Measurements from ENCODE around the gene PDE6G.

DNA sequence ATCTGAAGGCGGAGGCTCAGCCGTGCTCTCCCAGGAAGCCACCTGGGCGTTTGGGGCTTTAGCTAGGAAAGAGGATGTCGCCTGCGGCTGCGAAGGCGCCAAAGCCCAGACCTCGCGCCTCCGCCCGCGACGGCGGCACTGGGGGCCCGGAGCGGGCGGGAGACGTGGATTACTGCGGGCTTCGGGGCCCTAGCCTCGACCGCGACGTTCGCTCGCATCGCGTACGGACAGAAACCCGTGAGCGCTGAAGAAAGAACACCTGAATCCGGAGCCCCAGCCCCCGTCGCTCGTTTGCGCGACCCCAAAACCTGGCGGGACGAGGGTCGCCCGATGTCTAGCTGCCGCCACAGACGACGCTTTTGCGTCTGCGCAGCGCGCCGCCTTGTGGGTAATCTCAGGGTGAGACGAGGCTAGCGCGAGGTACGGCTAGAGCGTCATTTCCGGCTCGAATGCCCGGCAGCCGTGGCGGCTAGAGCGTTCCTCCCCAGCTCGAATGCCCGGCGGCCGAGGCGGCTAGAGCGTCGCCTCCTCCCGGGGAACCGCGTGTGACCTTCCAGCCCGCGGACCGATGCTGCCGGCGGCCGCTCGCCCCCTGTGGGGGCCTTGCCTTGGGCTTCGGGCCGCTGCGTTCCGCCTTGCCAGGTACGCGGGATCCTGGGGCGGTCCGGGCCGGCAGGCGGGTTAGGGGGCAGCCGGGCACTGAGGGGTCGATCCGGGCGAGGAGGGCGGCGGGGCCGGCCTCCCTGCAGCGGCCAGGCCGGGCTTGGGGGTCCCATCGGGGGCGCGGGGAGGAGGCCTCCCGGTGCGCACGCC lies 46.8 kb upstream of the PDE6G start, which contains the start of gene MRPL12:
- TF ChIP-seq EZH2 (IDR thresholded peaks at IDR 0.05; ENCODE audit: borderline replicate concordance, insufficient read depth, low read depth, low read length, poor library complexity, severe bottlenecking): no peak
- TF ChIP-seq, protein P1, sequence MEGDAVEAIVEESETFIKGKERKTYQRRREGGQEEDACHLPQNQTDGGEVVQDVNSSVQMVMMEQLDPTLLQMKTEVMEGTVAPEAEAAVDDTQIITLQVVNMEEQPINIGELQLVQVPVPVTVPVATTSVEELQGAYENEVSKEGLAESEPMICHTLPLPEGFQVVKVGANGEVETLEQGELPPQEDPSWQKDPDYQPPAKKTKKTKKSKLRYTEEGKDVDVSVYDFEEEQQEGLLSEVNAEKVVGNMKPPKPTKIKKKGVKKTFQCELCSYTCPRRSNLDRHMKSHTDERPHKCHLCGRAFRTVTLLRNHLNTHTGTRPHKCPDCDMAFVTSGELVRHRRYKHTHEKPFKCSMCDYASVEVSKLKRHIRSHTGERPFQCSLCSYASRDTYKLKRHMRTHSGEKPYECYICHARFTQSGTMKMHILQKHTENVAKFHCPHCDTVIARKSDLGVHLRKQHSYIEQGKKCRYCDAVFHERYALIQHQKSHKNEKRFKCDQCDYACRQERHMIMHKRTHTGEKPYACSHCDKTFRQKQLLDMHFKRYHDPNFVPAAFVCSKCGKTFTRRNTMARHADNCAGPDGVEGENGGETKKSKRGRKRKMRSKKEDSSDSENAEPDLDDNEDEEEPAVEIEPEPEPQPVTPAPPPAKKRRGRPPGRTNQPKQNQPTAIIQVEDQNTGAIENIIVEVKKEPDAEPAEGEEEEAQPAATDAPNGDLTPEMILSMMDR (IDR thresholded peaks at IDR 0.05): peak; percentile 36
